ENCODE data around the gene BBS9.
A peak's percentile ranks its signal among the peaks of the same experiment; 100 is the strongest.

The BBS9 gene

GRCh38 chr7:33458581-33458980, 329.2 kb downstream of the BBS9 start:
- no peak for TF ChIP-seq CTCF (IDR thresholded peaks at IDR 0.05; ENCODE audit: low read depth, low read length)

GRCh38 chr7:33459340-33459751, 330.0 kb downstream of the BBS9 start:
- Histone ChIP-seq H3K27me3 (no peaks in the 10 kb centered on the region), H3K4me1 (no peaks in the 10 kb centered on the region), H3K36me3 (no peaks in the 10 kb centered on the region), H3K9me3 (no peaks in the 10 kb centered on the region), H3K4me3 (ENCODE audit: low read depth, low read length) (no peak overlapping the region)
- peak; percentile 26 for DNase-seq
- peak; percentile 57 for TF ChIP-seq CTCF (IDR thresholded peaks at IDR 0.05; ENCODE audit: low read depth, low read length)

More at GRCh38 chr7:33458581-33458980, 329.2 kb downstream of the BBS9 start:
- no peaks in the 10 kb centered on the region for H3K9me3 ChIP-seq
- no peaks in the 10 kb centered on the region for H3K27me3 ChIP-seq
- H3K4me3 ChIP-seq (ENCODE audit: low read depth, low read length) = no peak overlapping the region
- no peaks in the 10 kb centered on the region for H3K36me3 ChIP-seq
- H3K4me1 ChIP-seq = no peaks in the 10 kb centered on the region
- no peak for DNase-seq

- Histone ChIP-seq H3K4me3 (ENCODE audit: low read depth, low read length) (no peak overlapping the region), H3K4me1 (no peaks in the 10 kb centered on the region), H3K36me3 (no peaks in the 10 kb centered on the region), H3K27me3 (no peaks in the 10 kb centered on the region), H3K9me3 (no peaks in the 10 kb centered on the region)
- TF ChIP-seq CTCF (IDR thresholded peaks at IDR 0.05; ENCODE audit: low read depth, low read length) = no peak
- DNase-seq = no peak
Measured at GRCh38 chr7:33463131-33463530, 333.8 kb downstream of the BBS9 start.

- Histone ChIP-seq H3K4me3 (ENCODE audit: low read depth, low read length) (no peak overlapping the region), H3K36me3 (no peaks in the 10 kb centered on the region), H3K27me3 (no peaks in the 10 kb centered on the region), H3K9me3 (no peaks in the 10 kb centered on the region; the same call in 1 of the 2 replicates), H3K4me1 (no peaks in the 10 kb centered on the region)
- TF ChIP-seq CTCF (IDR thresholded peaks at IDR 0.05; ENCODE audit: low read depth, low read length) = no peak
- no peak for DNase-seq
Measured at GRCh38 chr7:33466203-33466602, 336.8 kb downstream of the BBS9 start.

- H3K36me3 ChIP-seq = no peaks in the 10 kb centered on the region
- no peaks in the 10 kb centered on the region; the same call in 1 of the 2 replicates for H3K9me3 ChIP-seq
- TF ChIP-seq CTCF (IDR thresholded peaks at IDR 0.05; ENCODE audit: low read depth, low read length) = no peak
- H3K4me3 ChIP-seq (ENCODE audit: low read depth, low read length) = no peak overlapping the region
- no peaks in the 10 kb centered on the region for H3K4me1 ChIP-seq
- no peak for DNase-seq
- no peaks in the 10 kb centered on the region for H3K27me3 ChIP-seq
Measured at GRCh38 chr7:33471636-33472242, 342.4 kb downstream of the BBS9 start.

GRCh38 chr7:33472348-33473025, 343.1 kb downstream of the BBS9 start:
- DNase-seq = no peak
- H3K4me1 ChIP-seq = no peaks in the 10 kb centered on the region
- no peak overlapping the region for H3K4me3 ChIP-seq (ENCODE audit: low read depth, low read length)
- TF ChIP-seq CTCF (IDR thresholded peaks at IDR 0.05; ENCODE audit: low read depth, low read length) = no peak
- no peaks in the 10 kb centered on the region for H3K27me3 ChIP-seq
- H3K9me3 ChIP-seq = no peaks in the 10 kb centered on the region; the same call in 1 of the 2 replicates
- H3K36me3 ChIP-seq = no peaks in the 10 kb centered on the region

Data from BE2C (cell line).